GM19025 (cell line): Measurements from ENCODE around the gene SLC50A1.
A peak's percentile ranks its signal among the peaks of the same experiment; 100 is the strongest.
"Not testable (repeated sequence)": the region's sequence is repeated elsewhere in the genome, so short reads cannot be mapped to it uniquely, and the experiment has no call there.

Experiments
- ATAC-seq: cut with Tn5 transposase; IDR thresholded peaks from one replicate; pipeline ENCODE4 v1.9.1; 2021; ENCODE audit warnings: mild to moderate bottlenecking, low read depth, moderate library complexity; ENCODE audit not compliant: unreplicated experiment

Gene SLC50A1

GRCh38 chr1:155133799-155134281, 1.8 kb upstream of the SLC50A1 start:
- no peak for ATAC-seq

- ATAC-seq: no peak
These were observed 1.3 kb upstream of the SLC50A1 start for GRCh38 chr1:155134322-155134721.

GRCh38 chr1:155134880-155135414, 705 bp upstream of the SLC50A1 start:
- ATAC-seq: no peak

DNA sequence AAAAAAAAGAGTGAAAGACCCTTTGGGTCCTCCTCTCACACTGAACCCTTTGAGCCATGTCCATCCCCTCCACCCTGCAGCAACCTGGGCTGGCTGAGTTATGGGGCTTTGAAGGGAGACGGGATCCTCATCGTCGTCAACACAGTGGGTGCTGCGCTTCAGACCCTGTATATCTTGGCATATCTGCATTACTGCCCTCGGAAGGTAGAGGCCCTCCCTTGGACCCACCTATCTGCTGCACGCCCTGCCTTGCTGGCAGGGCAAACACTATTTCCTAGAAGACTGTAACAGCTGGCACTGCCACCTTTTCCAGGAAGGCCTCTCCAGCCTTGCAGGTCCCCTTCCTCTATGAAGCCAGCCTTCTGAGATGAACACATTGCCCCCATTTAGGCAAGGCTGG, 1.1 kb downstream of the SLC50A1 start:
- ATAC-seq: no peak

DNA sequence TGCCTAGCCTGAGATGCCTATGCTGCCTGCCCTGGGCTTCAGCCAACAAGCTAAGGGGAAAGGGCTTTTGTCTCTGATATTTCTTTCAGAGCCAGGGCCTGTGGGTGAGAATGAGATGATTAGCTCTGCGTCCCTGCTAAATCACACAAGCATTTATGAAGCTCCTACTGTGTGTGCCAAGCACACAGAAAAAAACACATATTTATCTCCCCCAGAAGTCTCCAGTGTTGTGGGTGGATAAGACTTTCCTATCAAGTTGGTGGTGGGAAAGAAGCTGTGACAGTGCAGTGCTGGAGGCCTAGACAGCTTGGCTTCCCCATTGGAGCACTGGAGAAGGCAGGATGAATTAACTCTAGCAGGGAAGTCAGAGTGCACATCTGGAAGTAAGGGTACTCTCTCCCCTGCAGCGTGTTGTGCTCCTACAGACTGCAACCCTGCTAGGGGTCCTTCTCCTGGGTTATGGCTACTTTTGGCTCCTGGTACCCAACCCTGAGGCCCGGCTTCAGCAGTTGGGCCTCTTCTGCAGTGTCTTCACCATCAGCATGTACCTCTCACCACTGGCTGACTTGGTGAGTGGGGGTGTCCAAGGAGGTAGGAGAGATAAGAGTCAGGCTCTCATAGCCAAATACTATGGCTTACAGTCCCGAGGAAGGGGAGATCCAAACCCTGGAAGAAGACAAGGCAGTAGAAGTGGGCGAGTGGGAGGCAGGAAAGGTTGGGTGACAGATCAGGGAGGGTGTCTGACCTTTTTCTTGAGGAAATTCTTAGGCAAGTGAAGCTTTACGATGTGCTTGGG, 1.7 kb downstream of the SLC50A1 start:
- ATAC-seq: no peak

GRCh38 chr1:155139895-155140629, 4.4 kb downstream of the SLC50A1 start, which contains the start of gene DPM3:
Gene DPM3 (minus strand): TSS chr1:155140531. CDS start chr1:155140240, 291 bp downstream.
- ATAC-seq: peak; percentile 56

DNA sequence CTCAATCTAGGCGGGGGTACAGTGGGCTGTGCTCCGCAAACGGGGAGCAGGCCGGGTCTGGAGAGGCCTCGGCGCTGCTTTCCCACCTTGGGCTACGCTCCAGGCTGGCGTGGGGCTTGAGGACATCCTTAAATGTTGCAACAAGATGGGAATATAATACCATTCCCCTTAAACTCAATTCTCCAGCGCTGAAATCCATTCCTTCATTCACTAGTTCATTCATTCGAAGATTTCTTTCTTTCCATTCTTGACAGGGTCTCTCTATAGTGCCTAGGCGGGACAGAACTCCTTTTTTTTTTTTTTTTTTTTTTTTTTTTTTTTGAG, 4.9 kb downstream of the SLC50A1 start:
- no peak for ATAC-seq

DNA sequence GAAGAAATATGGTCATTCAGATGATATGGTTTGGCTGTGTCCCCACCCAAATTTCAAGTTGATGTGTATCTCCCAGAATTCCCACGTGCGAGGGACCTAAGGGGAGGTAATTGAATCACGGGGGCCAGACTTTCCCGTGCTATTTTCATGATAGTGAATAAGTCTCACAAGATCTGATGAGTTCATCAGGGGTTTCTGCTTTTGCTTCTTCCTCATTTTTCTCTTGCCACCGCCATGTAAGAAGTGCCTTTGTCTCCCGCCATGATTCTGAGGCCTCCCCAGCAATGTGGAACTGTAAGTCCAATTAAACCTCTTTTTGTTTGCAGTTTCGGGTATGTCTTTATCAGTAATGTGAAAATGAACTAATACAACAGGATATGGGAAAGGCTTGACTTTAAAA, 6.1 kb downstream of the SLC50A1 start:
- ATAC-seq: no peak

GRCh38 chr1:155145491-155145890, 9.8 kb downstream of the SLC50A1 start:
- no peak for ATAC-seq

DNA sequence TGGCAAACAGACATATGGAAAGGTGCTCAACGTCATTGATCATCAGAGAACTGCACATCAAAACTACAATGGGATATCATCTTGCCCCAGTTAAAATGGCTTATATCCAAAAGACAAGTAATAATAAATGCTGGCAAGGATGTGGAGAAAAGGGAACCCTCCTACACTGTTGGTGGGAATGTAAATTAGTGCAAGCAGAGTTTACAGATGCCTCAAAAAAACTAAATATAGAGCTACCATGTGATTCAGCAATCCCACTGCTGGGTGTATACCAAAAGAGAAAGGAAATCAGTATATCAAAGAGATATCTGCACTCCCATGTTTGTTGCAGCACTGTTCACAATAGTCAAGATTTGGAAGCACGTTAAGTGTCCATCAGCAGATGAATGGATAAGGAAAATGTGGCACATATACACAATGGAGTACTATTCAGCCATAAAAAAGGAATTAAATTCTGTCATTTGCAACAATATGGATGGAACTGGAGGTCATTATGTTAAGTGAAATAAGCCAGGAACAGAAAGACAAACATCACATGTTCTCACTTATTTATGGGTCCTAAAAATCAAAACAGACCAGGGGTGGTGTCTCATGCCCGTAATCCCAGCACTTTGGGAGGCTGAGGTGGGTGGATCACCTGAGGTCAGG, 20.5 kb downstream of the SLC50A1 start:
- ATAC-seq: not testable (repeated sequence)

DNA sequence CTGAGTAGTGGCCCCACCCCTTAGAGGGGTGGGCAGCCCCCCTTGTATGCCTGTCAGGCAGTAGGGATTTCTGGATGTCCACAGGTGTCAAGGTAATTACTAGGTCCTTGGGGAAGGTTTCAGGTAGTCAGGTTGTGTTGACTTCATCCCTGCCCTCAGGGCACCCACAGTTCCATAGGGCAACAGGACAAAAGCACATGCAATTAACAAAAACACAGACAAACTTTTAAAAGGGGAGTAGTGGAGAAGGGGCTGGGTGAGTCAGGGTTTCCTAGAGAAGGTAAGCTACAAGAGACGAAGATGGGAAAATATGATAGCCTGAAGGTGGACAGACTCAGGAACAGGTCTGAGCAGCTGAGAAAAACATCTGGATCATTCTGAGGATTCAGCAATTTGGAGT, 23.3 kb downstream of the SLC50A1 start:
- ATAC-seq: no peak

GRCh38 chr1:155160128-155160527, 24.5 kb downstream of the SLC50A1 start:
- ATAC-seq: no peak

- not testable (repeated sequence) for ATAC-seq
These were observed 27.0 kb downstream of the SLC50A1 start for GRCh38 chr1:155162631-155163030.

DNA sequence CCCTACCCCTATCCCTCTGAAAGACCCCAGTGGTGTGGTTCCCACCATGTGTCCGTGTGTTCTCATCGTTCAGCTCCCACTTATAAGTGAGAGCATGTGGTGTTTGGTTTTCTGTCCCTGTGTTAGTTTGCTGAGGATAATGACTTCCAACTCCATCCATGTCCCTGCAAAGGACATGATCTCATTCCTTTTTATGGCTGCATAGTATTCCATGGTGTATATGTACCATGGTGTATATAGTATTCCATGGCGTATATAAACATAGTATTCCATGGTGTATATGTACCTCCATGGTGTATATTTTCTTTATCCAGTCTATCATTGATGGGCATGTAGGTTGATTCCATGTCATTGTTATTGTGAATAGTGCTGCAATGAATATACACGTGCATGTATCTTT, 28.1 kb downstream of the SLC50A1 start:
- ATAC-seq: not testable (repeated sequence)

GRCh38 chr1:155164625-155165024, 29.0 kb downstream of the SLC50A1 start:
- ATAC-seq: not testable (repeated sequence)

DNA sequence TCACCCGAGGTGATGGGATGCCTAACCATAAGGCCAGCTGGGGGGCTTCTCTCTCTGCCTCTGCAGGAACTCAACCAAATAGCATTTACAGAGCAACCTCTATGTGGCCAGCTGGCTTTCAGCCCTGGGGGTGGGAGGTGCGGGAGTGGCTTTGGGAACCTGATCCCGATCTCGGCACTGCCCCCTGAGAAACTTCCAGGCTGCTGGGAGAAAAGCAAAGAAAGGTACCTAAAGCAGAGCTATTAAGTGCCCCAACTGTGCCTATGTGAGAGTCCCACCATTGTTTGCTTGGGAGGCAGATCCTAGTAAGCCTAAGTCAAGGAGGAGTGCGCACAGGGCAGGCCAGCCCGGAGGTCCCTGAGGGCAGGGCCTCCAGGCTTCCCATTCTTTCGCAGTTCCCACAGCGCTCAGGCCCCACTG, 30.4 kb downstream of the SLC50A1 start:
- no peak for ATAC-seq

DNA sequence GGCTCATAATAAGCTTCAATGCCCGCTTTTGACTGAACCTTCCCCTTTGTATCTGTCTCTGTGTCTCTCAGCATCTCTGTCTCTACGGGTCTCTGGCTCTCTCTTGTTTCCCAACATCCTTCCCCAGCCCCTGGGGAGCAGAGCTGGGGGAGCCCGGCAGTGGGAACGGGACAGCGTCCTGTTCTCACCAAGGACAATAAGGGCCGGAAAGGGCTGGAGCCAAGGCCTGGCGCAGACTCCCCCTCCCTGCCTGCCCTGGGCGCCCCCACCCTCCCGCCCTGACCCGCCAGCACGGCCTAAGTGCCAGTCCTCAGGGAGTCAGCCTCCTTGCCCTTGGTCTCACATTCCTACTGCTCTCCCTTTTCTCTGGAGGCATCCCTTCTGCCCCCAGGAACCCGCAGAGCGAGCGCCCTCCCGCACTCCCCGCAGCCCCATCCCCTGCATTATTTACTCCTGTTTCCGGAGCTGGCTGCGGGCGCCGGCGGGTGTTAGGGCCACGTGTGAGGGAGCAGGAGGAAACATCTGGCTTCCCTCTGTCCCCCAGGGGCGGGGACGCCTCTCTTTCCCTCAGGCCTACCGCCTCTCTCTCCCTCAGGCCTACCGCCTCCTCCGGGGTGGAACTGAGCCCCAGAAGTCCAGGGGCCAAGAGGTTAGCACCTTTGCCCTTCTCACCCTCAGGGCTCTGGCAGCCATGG, 31.0 kb downstream of the SLC50A1 start:
- no peak for ATAC-seq

- peak; percentile 59 for ATAC-seq
These were observed 31.8 kb downstream of the SLC50A1 start for GRCh38 chr1:155167166-155168104.

DNA sequence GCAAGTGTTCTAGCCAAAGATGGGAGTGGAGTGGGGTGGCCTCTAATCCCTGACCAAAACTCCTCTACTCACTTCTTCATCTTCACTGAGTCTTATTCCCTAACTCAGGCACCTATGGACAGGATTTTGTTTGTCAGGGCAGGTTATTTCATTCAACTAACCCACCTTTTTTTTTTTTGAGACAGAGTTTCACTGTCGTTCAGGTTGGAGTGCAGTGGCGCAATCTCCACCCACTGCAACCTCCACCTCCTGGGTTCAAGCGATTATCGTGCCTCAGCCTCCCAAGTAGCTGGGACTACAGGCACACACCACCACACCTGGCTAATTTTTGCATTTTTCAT, 32.4 kb downstream of the SLC50A1 start:
- ATAC-seq: not testable (repeated sequence)
